ENCODE data around the gene INPP5A.
"Not testable (repeated sequence)": the region's sequence is repeated elsewhere in the genome, so short reads cannot be mapped to it uniquely, and the experiment has no call there.

INPP5A gene

DNA sequence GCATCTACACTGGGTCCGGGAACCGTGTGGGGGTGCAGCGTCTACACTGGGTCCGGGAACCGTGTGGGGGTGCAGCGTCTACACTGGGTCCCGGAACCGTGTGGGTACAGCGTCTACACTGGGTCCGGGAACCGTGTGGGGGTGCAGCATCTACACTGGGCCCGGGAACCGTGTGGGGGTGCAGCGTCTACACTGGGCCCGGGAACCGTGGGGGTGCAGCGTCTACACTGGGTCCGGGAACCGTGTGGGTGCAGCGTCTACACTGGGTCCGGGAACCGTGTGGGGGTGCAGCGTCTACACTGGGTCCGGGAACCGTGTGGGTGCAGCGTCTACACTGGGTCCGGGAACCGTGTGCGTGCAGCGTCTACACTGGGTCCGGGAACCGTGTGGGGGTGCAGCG lies 254.5 kb downstream of the INPP5A start:
- peaks cover 0 to 18% of the 10 kb centered on the region in 2 donors for H3K4me1 ChIP-seq (ENCODE audit: control insufficient read depth in 2 of 2, insufficient read depth in 1 of 2, low read depth in 1 of 2, low read length in 2 of 2)
- peaks cover 19 to 49% (median 40%) of the 10 kb centered on the region in 3 experiments for H3K27me3 ChIP-seq (ENCODE audit: control insufficient read depth in 3 of 3, insufficient read depth in 3 of 3, low read depth in 1 of 3, low read length in 3 of 3)
- H2AFZ ChIP-seq (ENCODE audit: low read length); H4K91ac ChIP-seq (ENCODE audit: low read depth, low read length, poor library complexity); H3K9me3 ChIP-seq (replicated peaks in 1 of 2; ENCODE audit: control insufficient read depth in 2 of 2, insufficient read depth in 1 of 2, low read depth in 1 of 2, low read length in 2 of 2); H2BK120ac ChIP-seq (ENCODE audit: low read depth, low read length); H3K18ac ChIP-seq (ENCODE audit: low read length); H4K8ac ChIP-seq (ENCODE audit: low read depth, low read length); H3K4me2 ChIP-seq (ENCODE audit: insufficient read depth, low read length, poor library complexity, severe bottlenecking); H3K4ac ChIP-seq (ENCODE audit: low read length); H3K4me3 ChIP-seq (ENCODE audit: low read length in 2 of 2); H3K14ac ChIP-seq (ENCODE audit: low read length); H2BK15ac ChIP-seq (ENCODE audit: low read length); H3K9ac ChIP-seq (ENCODE audit: low read depth, low read length, poor library complexity); H2AK5ac ChIP-seq (ENCODE audit: low read depth, low read length); H3K27ac ChIP-seq (replicated peaks; ENCODE audit: low read length); H3K36me3 ChIP-seq (replicated peaks in 1 of 2; ENCODE audit: control insufficient read depth in 2 of 2, insufficient read depth in 2 of 2, low read length in 2 of 2); DNase-seq (ENCODE audit: low spot score); H3K23ac ChIP-seq (ENCODE audit: low read depth, low read length, poor library complexity); H2BK5ac ChIP-seq (ENCODE audit: low read length); H3K79me1 ChIP-seq (ENCODE audit: low read depth, low read length): not testable (repeated sequence)
- no CpG with 5 or more reads among the region's 33 CpGs for WGBS, 2 donors (ENCODE audit: extremely low coverage in 2 of 2, insufficient read length in 2 of 2, insufficient replicate concordance in 1 of 2)
- H2BK12ac ChIP-seq (ENCODE audit: low read length), result peak overlapping the region; percentile 22

DNA sequence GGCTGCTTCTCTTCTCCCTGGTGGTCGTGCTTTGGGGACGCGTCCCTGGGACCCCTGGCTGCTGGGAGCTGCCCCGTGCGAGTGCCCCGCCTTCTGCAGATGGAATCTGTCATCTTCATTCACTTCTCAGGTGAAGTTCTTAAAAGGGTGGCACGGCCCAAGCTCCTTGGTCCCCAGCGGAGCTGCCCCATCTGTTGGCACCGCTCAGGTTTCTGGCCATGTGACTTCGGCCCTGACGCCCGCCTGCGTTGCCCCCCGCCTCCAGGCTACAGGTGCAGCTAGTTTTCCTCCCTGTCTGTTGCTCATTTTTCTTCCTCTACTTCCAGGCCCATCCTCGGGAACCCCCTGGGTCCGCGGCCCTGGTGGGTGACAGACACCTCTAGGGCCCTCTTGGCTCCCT lies 255.2 kb downstream of the INPP5A start:
- H3K27me3 ChIP-seq (ENCODE audit: control insufficient read depth in 3 of 3, insufficient read depth in 3 of 3, low read depth in 1 of 3, low read length in 3 of 3), result peaks cover 14 to 48% (median 33%) of the 10 kb centered on the region in 3 experiments
- WGBS, 2 donors (ENCODE audit: extremely low coverage in 2 of 2, insufficient read length in 2 of 2, insufficient replicate concordance in 1 of 2), result no CpG with 5 or more reads among the region's 17 CpGs

DNA sequence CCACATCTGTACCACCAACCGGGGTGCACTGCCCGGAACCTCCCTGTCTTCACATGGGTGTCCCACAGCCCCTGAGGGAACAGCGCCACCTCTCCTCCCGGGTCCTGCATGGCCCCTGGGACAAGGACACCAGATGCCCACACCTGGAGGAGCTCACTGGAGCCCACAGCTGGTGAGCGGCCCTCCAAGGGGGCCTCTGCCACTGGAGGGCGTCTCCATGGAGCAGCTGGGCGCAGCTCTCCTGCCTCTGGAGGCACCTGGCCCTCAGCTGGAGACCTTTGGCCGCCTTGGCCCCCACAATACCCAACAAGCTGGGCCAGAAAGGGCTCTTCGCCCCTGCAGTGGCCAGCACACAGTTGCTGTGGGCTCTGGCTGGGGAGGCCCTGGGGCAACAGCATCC lies 255.6 kb downstream of the INPP5A start:
- Histone ChIP-seq H3K27me3 (ENCODE audit: control insufficient read depth in 3 of 3, insufficient read depth in 3 of 3, low read depth in 1 of 3, low read length in 3 of 3) (peaks cover 9 to 44% (median 29%) of the 10 kb centered on the region in 3 experiments), H3K36me3 (replicated peaks in 1 of 2; ENCODE audit: control insufficient read depth in 2 of 2, insufficient read depth in 2 of 2, low read length in 2 of 2) (no peaks in the 10 kb centered on the region), H3K18ac (ENCODE audit: low read length) (peak overlapping the region; percentile 28), H3K27ac (replicated peaks; ENCODE audit: low read length) (no peak overlapping the region), H2AK5ac (ENCODE audit: low read depth, low read length) (peak overlapping the region; percentile 75), H3K9ac (ENCODE audit: low read depth, low read length, poor library complexity) (no peak overlapping the region), H2AFZ (ENCODE audit: low read length) (no peak overlapping the region), H2BK5ac (ENCODE audit: low read length) (peak overlapping the region; percentile 39), H3K4ac (ENCODE audit: low read length) (no peak overlapping the region), H3K4me2 (ENCODE audit: insufficient read depth, low read length, poor library complexity, severe bottlenecking) (no peak overlapping the region), H2BK12ac (ENCODE audit: low read length) (no peak overlapping the region), H3K9me3 (replicated peaks in 1 of 2; ENCODE audit: control insufficient read depth in 2 of 2, insufficient read depth in 1 of 2, low read depth in 1 of 2, low read length in 2 of 2) (no peaks in the 10 kb centered on the region), H4K8ac (ENCODE audit: low read depth, low read length) (peak overlapping the region; percentile 43), H3K14ac (ENCODE audit: low read length) (no peak overlapping the region), H3K4me3 (ENCODE audit: low read length in 2 of 2) (no peak overlapping the region), H2BK15ac (ENCODE audit: low read length) (peak overlapping the region; percentile 85), H3K79me1 (ENCODE audit: low read depth, low read length) (peaks cover 2% of the 10 kb centered on the region), H3K4me1 (ENCODE audit: control insufficient read depth in 2 of 2, insufficient read depth in 1 of 2, low read depth in 1 of 2, low read length in 2 of 2) (peaks cover 0 to 18% of the 10 kb centered on the region in 2 donors), H3K23ac (ENCODE audit: low read depth, low read length, poor library complexity) (no peak overlapping the region), H4K91ac (ENCODE audit: low read depth, low read length, poor library complexity) (no peak overlapping the region), H2BK120ac (ENCODE audit: low read depth, low read length) (no peak overlapping the region)
- no CpG with 5 or more reads among the region's 9 CpGs for WGBS, 2 donors (ENCODE audit: extremely low coverage in 2 of 2, insufficient read length in 2 of 2, insufficient replicate concordance in 1 of 2)
- DNase-seq (ENCODE audit: low spot score), result no peak

More for the DNA sequence above, 255.2 kb downstream of the INPP5A start:
- Histone ChIP-seq H3K18ac (ENCODE audit: low read length) (no peak overlapping the region), H2BK15ac (ENCODE audit: low read length) (no peak overlapping the region), H3K79me1 (ENCODE audit: low read depth, low read length) (peaks cover 2% of the 10 kb centered on the region), H2AFZ (ENCODE audit: low read length) (no peak overlapping the region), H2AK5ac (ENCODE audit: low read depth, low read length) (peak overlapping the region; percentile 75), H4K8ac (ENCODE audit: low read depth, low read length) (no peak overlapping the region), H3K23ac (ENCODE audit: low read depth, low read length, poor library complexity) (no peak overlapping the region), H3K9me3 (replicated peaks in 1 of 2; ENCODE audit: control insufficient read depth in 2 of 2, insufficient read depth in 1 of 2, low read depth in 1 of 2, low read length in 2 of 2) (no peaks in the 10 kb centered on the region), H3K4me3 (ENCODE audit: low read length in 2 of 2) (no peak overlapping the region), H2BK5ac (ENCODE audit: low read length) (peak overlapping the region; percentile 39), H3K27ac (replicated peaks; ENCODE audit: low read length) (no peak overlapping the region), H3K36me3 (replicated peaks in 1 of 2; ENCODE audit: control insufficient read depth in 2 of 2, insufficient read depth in 2 of 2, low read length in 2 of 2) (no peaks in the 10 kb centered on the region), H3K14ac (ENCODE audit: low read length) (peak overlapping the region; percentile 89), H3K9ac (ENCODE audit: low read depth, low read length, poor library complexity) (no peak overlapping the region), H3K4ac (ENCODE audit: low read length) (no peak overlapping the region), H2BK120ac (ENCODE audit: low read depth, low read length) (no peak overlapping the region), H3K4me1 (ENCODE audit: control insufficient read depth in 2 of 2, insufficient read depth in 1 of 2, low read depth in 1 of 2, low read length in 2 of 2) (peaks cover 0 to 18% of the 10 kb centered on the region in 2 donors), H2BK12ac (ENCODE audit: low read length) (no peak overlapping the region), H4K91ac (ENCODE audit: low read depth, low read length, poor library complexity) (no peak overlapping the region), H3K4me2 (ENCODE audit: insufficient read depth, low read length, poor library complexity, severe bottlenecking) (no peak overlapping the region)
- no peak for DNase-seq (ENCODE audit: low spot score)

DNA sequence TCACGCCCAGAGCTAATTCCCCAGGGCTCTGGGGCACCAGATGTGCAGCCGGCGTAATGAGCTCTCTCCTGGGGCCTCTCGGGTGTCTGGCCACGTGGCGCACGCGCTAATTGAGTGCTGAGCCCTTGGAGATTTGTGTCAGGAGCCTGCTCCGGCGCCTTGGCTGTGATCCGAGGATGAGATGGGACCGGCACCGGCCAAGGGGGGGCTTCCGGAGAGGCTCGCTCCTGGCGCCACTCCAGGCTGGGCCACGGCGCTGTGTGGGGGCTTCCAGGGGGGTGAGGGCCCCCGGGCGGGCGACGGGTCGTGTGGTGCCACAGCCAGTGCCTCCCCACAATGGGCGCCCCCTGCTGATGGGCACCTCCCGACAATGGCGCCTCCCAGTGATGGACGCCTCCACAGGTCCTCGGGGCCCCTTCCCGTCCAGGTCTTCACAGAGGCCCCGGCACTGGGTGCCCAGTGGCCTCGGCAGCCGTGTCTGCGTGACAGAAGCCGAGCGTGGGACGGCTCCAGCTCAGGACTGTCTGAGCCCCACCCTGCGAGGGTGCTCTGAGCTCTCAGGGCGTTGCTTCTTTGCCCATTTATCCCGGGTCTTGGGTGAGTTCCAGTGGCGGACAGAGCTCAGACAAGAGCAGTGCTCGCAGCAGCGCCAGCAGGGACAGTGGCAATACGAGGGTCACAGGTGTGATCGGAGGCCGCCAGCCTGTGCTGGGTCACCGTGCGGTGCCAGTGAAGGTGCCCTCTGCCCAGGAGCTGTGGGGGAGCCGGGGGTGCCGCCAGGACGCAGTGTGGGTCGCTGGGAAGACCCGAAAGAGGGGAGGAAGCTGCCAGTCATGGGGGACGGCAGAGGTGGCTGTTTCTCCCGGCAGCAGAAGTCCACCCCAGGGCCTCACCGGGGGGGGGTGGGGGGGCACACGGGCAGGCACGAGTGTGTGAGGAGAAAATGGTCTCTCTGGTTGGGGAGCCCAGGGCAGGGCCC lies 256.6 kb downstream of the INPP5A start:
- peak overlapping the region; percentile 11 for H2AK5ac ChIP-seq (ENCODE audit: low read depth, low read length)
- peak overlapping the region; percentile 71 for H3K18ac ChIP-seq (ENCODE audit: low read length)
- H3K27ac ChIP-seq (replicated peaks; ENCODE audit: low read length), result no peak overlapping the region
- no CpG with 5 or more reads among the region's 57 CpGs for WGBS, 2 donors (ENCODE audit: extremely low coverage in 2 of 2, insufficient read length in 2 of 2, insufficient replicate concordance in 1 of 2)
- H3K36me3 ChIP-seq (replicated peaks in 1 of 2; ENCODE audit: control insufficient read depth in 2 of 2, insufficient read depth in 2 of 2, low read length in 2 of 2), result no peaks in the 10 kb centered on the region
- H4K91ac ChIP-seq (ENCODE audit: low read depth, low read length, poor library complexity), result no peak overlapping the region
- H2BK5ac ChIP-seq (ENCODE audit: low read length), result no peak overlapping the region
- H2BK15ac ChIP-seq (ENCODE audit: low read length), result no peak overlapping the region
- H2AFZ ChIP-seq (ENCODE audit: low read length), result no peak overlapping the region
- H2BK12ac ChIP-seq (ENCODE audit: low read length), result no peak overlapping the region
- no peak overlapping the region for H3K4me3 ChIP-seq (ENCODE audit: low read length in 2 of 2)
- H3K4ac ChIP-seq (ENCODE audit: low read length), result no peak overlapping the region
- H3K79me1 ChIP-seq (ENCODE audit: low read depth, low read length), result peaks cover 2% of the 10 kb centered on the region
- no peak overlapping the region for H3K4me2 ChIP-seq (ENCODE audit: insufficient read depth, low read length, poor library complexity, severe bottlenecking)
- H3K23ac ChIP-seq (ENCODE audit: low read depth, low read length, poor library complexity), result no peak overlapping the region
- no peak overlapping the region for H3K9ac ChIP-seq (ENCODE audit: low read depth, low read length, poor library complexity)
- peaks cover 0 to 12% of the 10 kb centered on the region in 2 donors for H3K4me1 ChIP-seq (ENCODE audit: control insufficient read depth in 2 of 2, insufficient read depth in 1 of 2, low read depth in 1 of 2, low read length in 2 of 2)
- H3K27me3 ChIP-seq (ENCODE audit: control insufficient read depth in 3 of 3, insufficient read depth in 3 of 3, low read depth in 1 of 3, low read length in 3 of 3), result peaks cover 1 to 34% (median 19%) of the 10 kb centered on the region in 3 experiments
- no peaks in the 10 kb centered on the region for H3K9me3 ChIP-seq (replicated peaks in 1 of 2; ENCODE audit: control insufficient read depth in 2 of 2, insufficient read depth in 1 of 2, low read depth in 1 of 2, low read length in 2 of 2)
- DNase-seq (ENCODE audit: low spot score), result no peak
- H2BK120ac ChIP-seq (ENCODE audit: low read depth, low read length), result no peak overlapping the region
- H3K14ac ChIP-seq (ENCODE audit: low read length), result no peak overlapping the region
- no peak overlapping the region for H4K8ac ChIP-seq (ENCODE audit: low read depth, low read length)

All from neuronal stem cell (in vitro differentiated cells).